Prostate gland (tissue), 2 donors: Measurements from ENCODE around the gene CRBN. TPM values are rescaled to one million over a fixed set of nuclear protein-coding genes. Genes with fewer than 3 reads are reported as not detected.

Experiments used
- DNase-seq: peaks from one replicate; pipeline ENCODE4 v3.0.0-alpha.2; 2019; ENCODE audit warnings: low spot score
- H3K27ac ChIP-seq, 2 donors: fragments of 200-600 bp; sonication (generic); 2 replicates each; pipeline ENCODE4 v1.5.1; 2017 to 2019
- H3K27me3 ChIP-seq: fragments of 200-600 bp; sonication (generic); replicated peaks from 2 replicates; pipeline ENCODE4 v1.5.1; 2019; ENCODE audit not compliant: insufficient read depth
- H3K36me3 ChIP-seq, 2 donors: fragments of 200-600 bp; sonication (generic); 1 replicate in 1 of 2; 2 replicates in 1 of 2; pipeline versions ENCODE4 v1.5.1 to v1.8.1; 2017 to 2019
- H3K4me1 ChIP-seq: fragments of 200-600 bp; sonication (generic); replicated peaks from 2 replicates; pipeline ENCODE4 v1.5.1; 2019
- H3K4me3 ChIP-seq, 2 donors: fragments of 200-600 bp; sonication (generic); 2 replicates each; pipeline ENCODE4 v1.5.1; 2017 to 2019
- H3K9me3 ChIP-seq: fragments of 200-600 bp; sonication (generic); 2 replicates; pipeline ENCODE4 v1.5.1; 2017
- POLR2A ChIP-seq: fragments of 450-650 bp; IDR thresholded peaks from one replicate; pipeline ENCODE4 v1.6.1; 2016; ENCODE audit warnings: antibody characterized with exemption, mild to moderate bottlenecking
- POLR2AphosphoS5 ChIP-seq: sonication (generic); formaldehyde crosslinking; IDR thresholded peaks from one replicate; pipeline ENCODE4 v1.6.1; 2017; ENCODE audit warnings: antibody characterized with exemption
- WGBS: methylation state at CpG from one replicate; pipeline ENCODE4 v1.1.5; 2018; 5-methylcytosine and 5-hydroxymethylcytosine counted together
- intact Hi-C: fragments of 100-400 bp; cut with DNase I; formaldehyde crosslinking; loops from one replicate; pipeline ENCODE4 v1.14.2; 2022
- total RNA-seq, 2 donors: library from RNA; depleted of rRNA; stranded (reverse); fragments of >200 nt; gene quantifications; one replicate each; pipeline ENCODE4 v1.1.0, GENCODE V29; 2016
- TF ChIP-seq, protein P1 (sequence below), 4 experiments: fragments of 200-600 bp in 2 of 4; fragments of 450-650 bp in 2 of 4; sonication (generic) in 2 of 4; IDR thresholded peaks; 1 replicate in 3 of 4; 2 replicates in 1 of 4; pipeline ENCODE4 v1.5.1; 2016 to 2019; ENCODE audit warnings: antibody characterized with exemption in 4 of 4, mild to moderate bottlenecking in 2 of 4, moderate library complexity in 2 of 4

The CRBN gene
- total RNA-seq, 2 donors from 2014 or later = 69.4 to 83.4 TPM

DNA sequence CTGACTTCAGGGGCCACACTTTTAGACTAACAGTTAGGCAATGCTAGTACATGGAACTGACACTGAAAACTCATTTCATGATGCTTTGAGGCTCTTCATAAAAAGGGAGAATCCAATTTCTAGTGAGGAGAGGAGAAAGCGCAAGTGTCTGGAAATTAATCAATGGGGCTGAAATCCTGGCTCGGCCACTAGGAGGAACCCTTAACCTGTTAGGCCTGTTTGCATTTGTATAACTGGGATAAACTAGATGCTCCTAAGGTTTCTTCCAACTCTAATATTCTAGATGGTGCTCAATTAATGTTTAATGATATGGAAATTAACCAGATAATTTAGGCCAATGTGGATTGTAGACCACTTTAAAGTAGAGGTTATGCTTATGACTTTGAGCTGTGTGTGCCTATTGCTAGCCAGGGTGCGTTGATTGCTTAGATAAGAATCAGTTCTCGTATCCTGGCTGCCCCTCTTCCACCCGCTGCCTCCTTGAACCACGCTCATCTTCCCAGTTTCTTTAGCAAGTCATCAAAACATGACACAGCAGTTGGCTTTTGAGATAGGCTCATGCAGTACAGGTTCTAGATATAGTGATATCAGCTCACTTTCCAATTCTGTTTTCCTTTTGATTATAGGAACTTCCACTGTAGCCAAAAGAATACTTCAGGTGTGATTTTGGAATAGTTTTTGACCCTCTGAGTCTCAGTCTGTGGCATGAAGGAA lies 16.8 kb upstream of the CRBN start:
- Histone ChIP-seq H3K4me3 (no peak overlapping the region), H3K9me3 (no peaks in the 10 kb centered on the region), H3K27me3 (peaks cover 4% of the 10 kb centered on the region), H3K36me3 (no peaks in the 10 kb centered on the region), H3K4me1 (no peaks in the 10 kb centered on the region), H3K27ac (no peak overlapping the region)
- 42% methylated on average over 6 of the region's 6 CpGs for WGBS
- TF ChIP-seq, protein P1, sequence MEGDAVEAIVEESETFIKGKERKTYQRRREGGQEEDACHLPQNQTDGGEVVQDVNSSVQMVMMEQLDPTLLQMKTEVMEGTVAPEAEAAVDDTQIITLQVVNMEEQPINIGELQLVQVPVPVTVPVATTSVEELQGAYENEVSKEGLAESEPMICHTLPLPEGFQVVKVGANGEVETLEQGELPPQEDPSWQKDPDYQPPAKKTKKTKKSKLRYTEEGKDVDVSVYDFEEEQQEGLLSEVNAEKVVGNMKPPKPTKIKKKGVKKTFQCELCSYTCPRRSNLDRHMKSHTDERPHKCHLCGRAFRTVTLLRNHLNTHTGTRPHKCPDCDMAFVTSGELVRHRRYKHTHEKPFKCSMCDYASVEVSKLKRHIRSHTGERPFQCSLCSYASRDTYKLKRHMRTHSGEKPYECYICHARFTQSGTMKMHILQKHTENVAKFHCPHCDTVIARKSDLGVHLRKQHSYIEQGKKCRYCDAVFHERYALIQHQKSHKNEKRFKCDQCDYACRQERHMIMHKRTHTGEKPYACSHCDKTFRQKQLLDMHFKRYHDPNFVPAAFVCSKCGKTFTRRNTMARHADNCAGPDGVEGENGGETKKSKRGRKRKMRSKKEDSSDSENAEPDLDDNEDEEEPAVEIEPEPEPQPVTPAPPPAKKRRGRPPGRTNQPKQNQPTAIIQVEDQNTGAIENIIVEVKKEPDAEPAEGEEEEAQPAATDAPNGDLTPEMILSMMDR (IDR thresholded peaks at IDR 0.05) = peak in 2 of 4 experiments; percentile 39 to 47
- TF ChIP-seq POLR2AphosphoS5 = no peak
- DNase-seq = no peak
- intact Hi-C loops = loop anchor here (5.0 kb wide), 1 partner anchor 1096 kb away; no protein-coding TSS in a partner anchor

DNA sequence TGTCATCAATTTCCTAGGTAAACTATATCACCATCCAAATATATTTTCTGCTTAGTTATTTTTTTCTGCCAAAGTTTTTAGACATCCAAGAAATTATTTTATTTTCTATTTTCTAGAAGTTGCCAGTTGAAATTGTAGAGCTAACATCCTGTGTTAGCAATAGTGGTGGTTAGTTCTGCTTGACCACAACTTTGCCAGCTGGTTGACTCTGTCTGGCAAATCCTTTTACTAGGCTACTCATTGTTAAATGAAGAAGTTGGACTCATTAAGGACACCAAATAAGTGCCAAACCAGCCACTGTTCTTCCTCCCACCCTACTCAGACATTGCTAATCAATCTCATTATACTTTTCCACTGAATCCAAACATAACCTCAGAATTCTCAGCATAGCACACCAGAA lies 15.4 kb upstream of the CRBN start:
- Histone ChIP-seq H3K36me3 (no peaks in the 10 kb centered on the region), H3K27me3 (peaks cover 4% of the 10 kb centered on the region)
- intact Hi-C loops = loop anchor here (5.0 kb wide), 1 partner anchor 1097 kb away; no protein-coding TSS in a partner anchor

DNA sequence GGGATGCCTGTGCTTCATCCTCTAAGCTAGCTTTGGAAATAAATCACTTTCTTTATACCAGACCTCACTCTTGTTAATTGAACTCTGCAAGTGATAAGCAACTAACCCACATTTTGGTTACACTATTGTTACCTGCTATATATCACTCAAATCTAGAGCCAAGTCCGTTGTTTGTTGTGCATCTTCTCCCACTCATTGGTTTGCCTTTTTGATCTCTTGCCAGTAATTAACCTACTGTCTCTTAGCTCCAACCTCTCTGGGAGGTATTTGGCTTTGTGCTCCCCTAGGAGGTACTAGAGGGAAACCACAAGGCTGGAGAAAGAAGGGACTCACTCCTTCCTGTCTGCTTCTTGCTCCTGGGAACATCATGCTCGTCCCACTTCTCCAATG lies 12.8 kb upstream of the CRBN start:
- TF ChIP-seq POLR2AphosphoS5 (no peak), POLR2A (no peak)
- TF ChIP-seq, protein P1 (IDR thresholded peaks at IDR 0.05) = no peak
- Histone ChIP-seq H3K9me3 (no peaks in the 10 kb centered on the region), H3K4me1 (no peaks in the 10 kb centered on the region), H3K4me3 (no peak overlapping the region), H3K27me3 (no peaks in the 10 kb centered on the region), H3K27ac (no peak overlapping the region), H3K36me3 (no peaks in the 10 kb centered on the region)
- DNase-seq = no peak
- 10% methylated on average over 2 of the region's 2 CpGs for WGBS
- intact Hi-C loops = no loop called here

More for the DNA sequence above, 15.4 kb upstream of the CRBN start:
- Histone ChIP-seq H3K9me3 (no peaks in the 10 kb centered on the region), H3K4me1 (no peaks in the 10 kb centered on the region), H3K4me3 (no peak overlapping the region), H3K27ac (no peak overlapping the region)
- DNase-seq = no peak
- TF ChIP-seq POLR2A (no peak), POLR2AphosphoS5 (no peak)
- TF ChIP-seq, protein P1 (IDR thresholded peaks at IDR 0.05) = no peak

DNA sequence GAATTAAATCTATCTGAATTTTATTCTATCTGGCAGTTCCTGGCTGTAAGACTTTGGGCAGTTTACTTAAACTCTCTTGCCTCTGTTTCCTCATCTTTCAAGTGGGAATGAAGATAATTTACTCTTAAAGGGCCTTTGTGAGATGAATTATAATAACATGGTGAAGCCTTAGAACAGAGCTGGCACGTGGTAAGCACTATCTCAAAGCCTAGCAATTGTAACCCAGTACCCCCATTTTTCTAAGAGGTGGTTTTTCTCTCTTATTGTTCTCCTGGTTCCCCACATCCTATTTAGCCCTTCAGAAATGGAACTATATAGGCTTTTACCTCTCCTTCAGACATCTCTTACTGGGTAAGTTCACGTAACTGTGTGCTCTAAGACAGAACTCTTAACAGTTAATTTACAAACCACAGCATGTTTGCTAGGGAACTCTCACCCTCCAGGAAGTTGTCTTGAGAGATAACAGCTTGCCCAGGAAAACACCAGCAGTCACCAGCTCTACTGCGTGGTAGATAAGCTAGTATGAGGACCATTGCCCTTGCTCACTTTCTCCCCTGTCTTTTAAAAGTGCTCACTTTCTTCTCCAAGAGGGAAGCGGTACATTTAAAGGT lies 12.3 kb upstream of the CRBN start:
- H3K27ac ChIP-seq = no peak overlapping the region
- WGBS = 29% methylated on average over 4 of the region's 4 CpGs
- no peaks in the 10 kb centered on the region for H3K36me3 ChIP-seq
- H3K4me3 ChIP-seq = no peak overlapping the region
- H3K4me1 ChIP-seq = no peaks in the 10 kb centered on the region
- TF ChIP-seq POLR2AphosphoS5 (no peak), POLR2A (no peak)
- TF ChIP-seq, protein P1 (IDR thresholded peaks at IDR 0.05) = no peak
- no peaks in the 10 kb centered on the region for H3K9me3 ChIP-seq
- DNase-seq = no peak
- no peaks in the 10 kb centered on the region for H3K27me3 ChIP-seq
- intact Hi-C loops = no loop called here

DNA sequence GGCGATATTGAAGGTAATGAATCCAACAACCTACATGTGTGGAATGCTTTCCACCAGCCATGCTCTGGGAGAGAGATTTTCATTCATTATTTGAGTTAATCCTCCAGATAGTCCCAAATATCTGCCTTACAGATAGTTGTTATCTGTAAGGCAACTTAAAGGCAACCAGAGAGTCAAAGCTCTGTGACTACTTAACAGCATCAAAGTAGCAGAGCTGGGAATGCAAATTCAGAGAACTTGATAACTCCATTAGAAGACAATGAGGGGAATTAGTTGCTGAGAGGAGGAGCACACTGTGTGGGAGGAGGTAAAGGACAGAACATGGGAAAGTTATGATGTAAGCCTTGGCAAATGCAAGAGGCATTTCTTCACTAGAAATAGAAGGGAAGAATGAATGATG lies 10.5 kb upstream of the CRBN start:
- intact Hi-C loops = no loop called here
- Histone ChIP-seq H3K9me3 (no peaks in the 10 kb centered on the region), H3K36me3 (no peaks in the 10 kb centered on the region), H3K4me3 (no peak overlapping the region), H3K27me3 (no peaks in the 10 kb centered on the region), H3K4me1 (no peaks in the 10 kb centered on the region), H3K27ac (no peak overlapping the region)
- WGBS = 78% methylated on average over 1 of the region's 1 CpG
- DNase-seq = no peak
- TF ChIP-seq, protein P1 (IDR thresholded peaks at IDR 0.05) = no peak
- no peak for TF ChIP-seq POLR2A
- no peak for TF ChIP-seq POLR2AphosphoS5
